ENCODE results near the gene CFAP299.

- TF ChIP-seq POLR2AphosphoS5 (IDR thresholded peaks at IDR 0.05; ENCODE audit: low read depth, low read length) (no peak), SPI1 (IDR thresholded peaks at IDR 0.05; ENCODE audit: low read depth, low read length) (no peak), POLR2A (IDR thresholded peaks at IDR 0.05; ENCODE audit: low read depth, low read length) (no peak)
Measured at GRCh38 chr4:80710748-80711451, 375.4 kb downstream of the CFAP299 start.

Measured in GM12891 (cell line).